Measurements from ENCODE around the gene CREB3. TPM values are rescaled to one million over a fixed set of nuclear protein-coding genes. Genes with fewer than 3 reads are reported as not detected.

Gene CREB3
- total RNA-seq, 1 donor from 2014 or later: 39.0 TPM

- peak overlapping the region; percentile 5 for H3K27ac Mint-ChIP-seq (ENCODE audit: unreplicated experiment)
These were observed 4.7 kb downstream of the CREB3 start for GRCh38 chr9:35737143-35737542.

GRCh38 chr9:35738186-35738585 lies 5.7 kb downstream of the CREB3 start:
- Mint-ChIP-seq H3K36me3 (ENCODE audit: unreplicated experiment) (peaks cover 47% of the 10 kb centered on the region), H3K27me3 (ENCODE audit: unreplicated experiment) (no peaks in the 10 kb centered on the region), H3K4me3 (ENCODE audit: unreplicated experiment) (no peak overlapping the region), H3K4me1 (ENCODE audit: unreplicated experiment) (peaks cover 25% of the 10 kb centered on the region), H3K27ac (ENCODE audit: unreplicated experiment) (peak overlapping the region; percentile 38), H3K9me3 (ENCODE audit: unreplicated experiment) (no peaks in the 10 kb centered on the region)
- no peak for TF ChIP-seq CTCF (IDR thresholded peaks at IDR 0.05)
- DNase-seq (ENCODE audit: extremely low spot score, unreplicated experiment): no peak

More at GRCh38 chr9:35737143-35737542, 4.7 kb downstream of the CREB3 start:
- no peaks in the 10 kb centered on the region for H3K27me3 Mint-ChIP-seq (ENCODE audit: unreplicated experiment)
- no peak overlapping the region for H3K4me3 Mint-ChIP-seq (ENCODE audit: unreplicated experiment)
- no peak for DNase-seq (ENCODE audit: extremely low spot score, unreplicated experiment)
- no peak for TF ChIP-seq CTCF (IDR thresholded peaks at IDR 0.05)
- H3K4me1 Mint-ChIP-seq (ENCODE audit: unreplicated experiment): peaks cover 29% of the 10 kb centered on the region
- H3K9me3 Mint-ChIP-seq (ENCODE audit: unreplicated experiment): no peaks in the 10 kb centered on the region
- peaks cover 40% of the 10 kb centered on the region for H3K36me3 Mint-ChIP-seq (ENCODE audit: unreplicated experiment)

GRCh38 chr9:35738924-35739323 lies 6.5 kb downstream of the CREB3 start:
- no peaks in the 10 kb centered on the region for H3K9me3 Mint-ChIP-seq (ENCODE audit: unreplicated experiment)
- H3K27ac Mint-ChIP-seq (ENCODE audit: unreplicated experiment): no peak overlapping the region
- H3K36me3 Mint-ChIP-seq (ENCODE audit: unreplicated experiment): peaks cover 55% of the 10 kb centered on the region
- H3K27me3 Mint-ChIP-seq (ENCODE audit: unreplicated experiment): no peaks in the 10 kb centered on the region
- H3K4me3 Mint-ChIP-seq (ENCODE audit: unreplicated experiment): no peak overlapping the region
- no peak for TF ChIP-seq CTCF (IDR thresholded peaks at IDR 0.05)
- peaks cover 18% of the 10 kb centered on the region for H3K4me1 Mint-ChIP-seq (ENCODE audit: unreplicated experiment)
- no peak for DNase-seq (ENCODE audit: extremely low spot score, unreplicated experiment)

- no peak overlapping the region for H3K4me3 Mint-ChIP-seq (ENCODE audit: unreplicated experiment)
- H3K9me3 Mint-ChIP-seq (ENCODE audit: unreplicated experiment): no peaks in the 10 kb centered on the region
- no peaks in the 10 kb centered on the region for H3K27me3 Mint-ChIP-seq (ENCODE audit: unreplicated experiment)
- no peak for DNase-seq (ENCODE audit: extremely low spot score, unreplicated experiment)
- H3K27ac Mint-ChIP-seq (ENCODE audit: unreplicated experiment): no peak overlapping the region
- peaks cover 56% of the 10 kb centered on the region for H3K36me3 Mint-ChIP-seq (ENCODE audit: unreplicated experiment)
- TF ChIP-seq CTCF (IDR thresholded peaks at IDR 0.05): no peak
- peaks cover 13% of the 10 kb centered on the region for H3K4me1 Mint-ChIP-seq (ENCODE audit: unreplicated experiment)
These were observed 7.8 kb downstream of the CREB3 start for GRCh38 chr9:35740243-35740642.

GRCh38 chr9:35741740-35742139 lies 9.3 kb downstream of the CREB3 start:
- Mint-ChIP-seq H3K27me3 (ENCODE audit: unreplicated experiment) (no peaks in the 10 kb centered on the region), H3K4me3 (ENCODE audit: unreplicated experiment) (no peak overlapping the region), H3K9me3 (ENCODE audit: unreplicated experiment) (no peaks in the 10 kb centered on the region), H3K27ac (ENCODE audit: unreplicated experiment) (no peak overlapping the region), H3K36me3 (ENCODE audit: unreplicated experiment) (peaks cover 55% of the 10 kb centered on the region), H3K4me1 (ENCODE audit: unreplicated experiment) (peaks cover 18% of the 10 kb centered on the region)
- no peak for DNase-seq (ENCODE audit: extremely low spot score, unreplicated experiment)
- TF ChIP-seq CTCF (IDR thresholded peaks at IDR 0.05): no peak
